PFSK-1 (cell line): ENCODE measurements around the gene TMEM161A.

Experiments used
- FOXP2 ChIP-seq: optimal IDR thresholded peaks from 2 replicates; pipeline ENCODE3; 2011; ENCODE audit warnings: borderline replicate concordance, control low read depth, inconsistent platforms; ENCODE audit not compliant: insufficient read depth; ENCODE audit errors: extremely low read length, extremely low read depth
- POLR2AphosphoS5 ChIP-seq: IDR thresholded peaks from 2 replicates; pipeline ENCODE4 v1.6.1; 2012; ENCODE audit warnings: low read depth, mild to moderate bottlenecking, control low read depth, low read length, moderate library complexity
- REST ChIP-seq, 2 experiments: IDR thresholded peaks; 2 replicates each; pipeline versions ENCODE4 v1.6.1 to v1.8.0; 2011 to 2012; ENCODE audit warnings: low read depth in 2 of 2, low read length in 2 of 2, control low read depth in 1 of 2, inconsistent platforms in 1 of 2, mild to moderate bottlenecking in 1 of 2, moderate library complexity in 1 of 2; ENCODE audit not compliant: insufficient read depth in 1 of 2
- SIN3A ChIP-seq: IDR thresholded peaks from 2 replicates; pipeline ENCODE4 v1.6.1; 2012; ENCODE audit warnings: mild to moderate bottlenecking, low read length, moderate library complexity, borderline replicate concordance; ENCODE audit not compliant: insufficient read depth
- TAF1 ChIP-seq: IDR thresholded peaks from 2 replicates; pipeline ENCODE4 v1.6.1; 2012; ENCODE audit warnings: low read length, control low read depth, borderline replicate concordance; ENCODE audit not compliant: insufficient read depth

The TMEM161A gene

GRCh38 chr19:19083413-19084178 lies 54.7 kb downstream of the TMEM161A start:
- no peak for TF ChIP-seq POLR2AphosphoS5
- no peak for TF ChIP-seq TAF1
- no peak for TF ChIP-seq REST (IDR thresholded peaks at IDR 0.05; ENCODE audit: insufficient read depth in 1 of 2, low read depth in 2 of 2, low read length in 2 of 2)
- no peak for TF ChIP-seq FOXP2
- no peak for TF ChIP-seq SIN3A

- TF ChIP-seq SIN3A (no peak), FOXP2 (no peak), TAF1 (no peak), POLR2AphosphoS5 (no peak), REST (IDR thresholded peaks at IDR 0.05; ENCODE audit: insufficient read depth in 1 of 2, low read depth in 2 of 2, low read length in 2 of 2) (no peak)
These were observed 56.6 kb downstream of the TMEM161A start for GRCh38 chr19:19081642-19082151.

- no peak for TF ChIP-seq FOXP2
- no peak for TF ChIP-seq TAF1
- no peak for TF ChIP-seq POLR2AphosphoS5
- no peak for TF ChIP-seq SIN3A
- no peak for TF ChIP-seq REST (IDR thresholded peaks at IDR 0.05; ENCODE audit: insufficient read depth in 1 of 2, low read depth in 2 of 2, low read length in 2 of 2)
These were observed 58.7 kb downstream of the TMEM161A start for GRCh38 chr19:19079571-19079970.

DNA sequence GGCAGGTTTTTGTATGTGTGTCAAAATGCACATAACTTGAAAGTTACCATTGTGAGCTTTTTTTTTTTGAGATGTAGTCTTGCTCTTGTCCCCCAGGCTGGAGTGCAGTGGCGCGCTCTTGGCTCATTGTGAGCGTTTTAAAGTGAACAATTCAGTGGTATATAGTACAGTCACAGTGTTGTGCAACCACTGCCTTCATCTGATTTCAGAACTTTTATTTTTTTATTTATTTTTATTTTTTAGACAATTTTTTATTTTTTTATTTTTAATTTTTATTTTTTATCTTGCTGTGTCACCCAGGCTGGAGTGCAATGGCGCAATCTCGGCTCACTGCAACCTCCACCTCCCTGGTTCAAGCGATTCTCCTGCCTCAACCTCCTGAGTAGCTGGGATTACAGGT lies 59.5 kb downstream of the TMEM161A start:
- TF ChIP-seq REST (IDR thresholded peaks at IDR 0.05; ENCODE audit: insufficient read depth in 1 of 2, low read depth in 2 of 2, low read length in 2 of 2): no peak
- no peak for TF ChIP-seq TAF1
- no peak for TF ChIP-seq FOXP2
- TF ChIP-seq POLR2AphosphoS5: no peak
- no peak for TF ChIP-seq SIN3A
